ENCODE measurements around the gene LIPA.

The LIPA gene

GRCh38 chr10:89213191-89213808 is 38.3 kb downstream of the LIPA start:
- H3K9me2 ChIP-seq (replicated peaks; ENCODE audit: low read depth, low read length) = no peaks in the 10 kb centered on the region
- no peaks in the 10 kb centered on the region for H3K36me3 ChIP-seq (ENCODE audit: insufficient read depth, low read length)
- H3F3A ChIP-seq (ENCODE audit: low read depth) = no peaks in the 10 kb centered on the region
- no peak overlapping the region for H2AFZ ChIP-seq (ENCODE audit: low read length)
- H4K20me1 ChIP-seq (ENCODE audit: insufficient read depth, low read length, poor library complexity, severe bottlenecking) = no peaks in the 10 kb centered on the region
- TF ChIP-seq CTCF (conservative IDR thresholded peaks at IDR 0.05; ENCODE audit: low read length) (peak; percentile 60), EZH2phosphoT487 (IDR thresholded peaks at IDR 0.05; ENCODE audit: borderline replicate concordance) (no peak)
- no peaks in the 10 kb centered on the region for H3K9me3 ChIP-seq (ENCODE audit: insufficient read depth, low read depth, low read length)
- no peak overlapping the region for H3K4me3 ChIP-seq (ENCODE audit: low read length, poor library complexity, severe bottlenecking)
- peaks cover 42% of the 10 kb centered on the region for H3K4me1 ChIP-seq (ENCODE audit: insufficient read depth, low read length, poor library complexity, severe bottlenecking)
- H3K9ac ChIP-seq (ENCODE audit: low read depth, low read length, poor library complexity, severe bottlenecking) = no peak overlapping the region
- peaks cover 2% of the 10 kb centered on the region for H3K27me3 ChIP-seq (ENCODE audit: insufficient read depth, low read length, poor library complexity, severe bottlenecking)
- no peaks in the 10 kb centered on the region for H3K79me2 ChIP-seq (ENCODE audit: insufficient read depth, low read length)
- no peak overlapping the region for H3K4me2 ChIP-seq (ENCODE audit: low read depth, low read length, poor library complexity, severe bottlenecking)

- Histone ChIP-seq H3K36me3 (ENCODE audit: insufficient read depth, low read length) (no peaks in the 10 kb centered on the region), H3K9ac (ENCODE audit: low read depth, low read length, poor library complexity, severe bottlenecking) (no peak overlapping the region), H3K4me2 (ENCODE audit: low read depth, low read length, poor library complexity, severe bottlenecking) (no peak overlapping the region), H4K20me1 (ENCODE audit: insufficient read depth, low read length, poor library complexity, severe bottlenecking) (no peaks in the 10 kb centered on the region), H3K4me1 (ENCODE audit: insufficient read depth, low read length, poor library complexity, severe bottlenecking) (peaks cover 48% of the 10 kb centered on the region), H3F3A (ENCODE audit: low read depth) (no peaks in the 10 kb centered on the region), H2AFZ (ENCODE audit: low read length) (no peak overlapping the region), H3K9me3 (ENCODE audit: insufficient read depth, low read depth, low read length) (no peaks in the 10 kb centered on the region), H3K9me2 (replicated peaks; ENCODE audit: low read depth, low read length) (no peaks in the 10 kb centered on the region), H3K4me3 (ENCODE audit: low read length, poor library complexity, severe bottlenecking) (no peak overlapping the region), H3K27me3 (ENCODE audit: insufficient read depth, low read length, poor library complexity, severe bottlenecking) (peaks cover 13% of the 10 kb centered on the region), H3K79me2 (ENCODE audit: insufficient read depth, low read length) (no peaks in the 10 kb centered on the region)
- TF ChIP-seq EZH2phosphoT487 (IDR thresholded peaks at IDR 0.05; ENCODE audit: borderline replicate concordance) (no peak), CTCF (conservative IDR thresholded peaks at IDR 0.05; ENCODE audit: low read length) (no peak)
Observed at GRCh38 chr10:89210794-89211425, 40.7 kb downstream of the LIPA start.

GRCh38 chr10:89209718-89210117 is 41.9 kb downstream of the LIPA start:
- Histone ChIP-seq H3K9me3 (ENCODE audit: insufficient read depth, low read depth, low read length) (no peaks in the 10 kb centered on the region), H3K9me2 (replicated peaks; ENCODE audit: low read depth, low read length) (no peaks in the 10 kb centered on the region), H3K27me3 (ENCODE audit: insufficient read depth, low read length, poor library complexity, severe bottlenecking) (peaks cover 13% of the 10 kb centered on the region), H2AFZ (ENCODE audit: low read length) (no peak overlapping the region), H3K4me3 (ENCODE audit: low read length, poor library complexity, severe bottlenecking) (no peak overlapping the region), H3K79me2 (ENCODE audit: insufficient read depth, low read length) (no peaks in the 10 kb centered on the region), H3K4me2 (ENCODE audit: low read depth, low read length, poor library complexity, severe bottlenecking) (peak overlapping the region; percentile 37), H3K4me1 (ENCODE audit: insufficient read depth, low read length, poor library complexity, severe bottlenecking) (peaks cover 48% of the 10 kb centered on the region), H4K20me1 (ENCODE audit: insufficient read depth, low read length, poor library complexity, severe bottlenecking) (no peaks in the 10 kb centered on the region), H3K9ac (ENCODE audit: low read depth, low read length, poor library complexity, severe bottlenecking) (no peak overlapping the region), H3K36me3 (ENCODE audit: insufficient read depth, low read length) (no peaks in the 10 kb centered on the region), H3F3A (ENCODE audit: low read depth) (no peaks in the 10 kb centered on the region)
- TF ChIP-seq CTCF (conservative IDR thresholded peaks at IDR 0.05; ENCODE audit: low read length) (no peak), EZH2phosphoT487 (IDR thresholded peaks at IDR 0.05; ENCODE audit: borderline replicate concordance) (no peak)

Measured in Loucy (cell line).